ENCODE measurements around the gene ANAPC7. TPM values are rescaled to one million over a fixed set of nuclear protein-coding genes. Genes with fewer than 3 reads are reported as not detected.
A peak's percentile ranks its signal among the peaks of the same experiment; 100 is the strongest.

Gene ANAPC7
- total RNA-seq, 4 donors from 2014 or later, result 31.6 to 66.0 (median 50.7) TPM

- H3K4me1 ChIP-seq, result no peaks in the 10 kb centered on the region
- no peaks in the 10 kb centered on the region for H3K27me3 ChIP-seq
- no peak overlapping the region for H3K27ac ChIP-seq
- no peaks in the 10 kb centered on the region for H3K9me3 ChIP-seq
- H3K4me3 ChIP-seq, result no peak overlapping the region
- peaks cover 0 to 66% (median 6%) of the 10 kb centered on the region in 3 donors for H3K36me3 ChIP-seq
- DNase-seq, result no peak
- TF ChIP-seq CTCF (IDR thresholded peaks at IDR 0.05), result no peak
- no peak for TF ChIP-seq POLR2A (IDR thresholded peaks at IDR 0.05)
Observed at GRCh38 chr12:110349096-110349495, 54.4 kb downstream of the ANAPC7 start.

- peaks cover 0 to 71% (median 6%) of the 10 kb centered on the region in 3 donors for H3K36me3 ChIP-seq
Observed at GRCh38 chr12:110348431-110349059, 55.0 kb downstream of the ANAPC7 start.

GRCh38 chr12:110347767-110348166 lies 55.7 kb downstream of the ANAPC7 start:
- TF ChIP-seq CTCF (IDR thresholded peaks at IDR 0.05) (no peak), POLR2A (IDR thresholded peaks at IDR 0.05) (no peak)
- H3K4me1 ChIP-seq, result no peaks in the 10 kb centered on the region
- H3K4me3 ChIP-seq, result no peak overlapping the region
- peaks cover 4 to 79% (median 6%) of the 10 kb centered on the region in 3 donors for H3K36me3 ChIP-seq
- H3K9me3 ChIP-seq, result no peaks in the 10 kb centered on the region
- H3K27me3 ChIP-seq, result no peaks in the 10 kb centered on the region
- no peak overlapping the region for H3K27ac ChIP-seq
- peak in 1 of 3 donors; percentile 32 for DNase-seq

More at GRCh38 chr12:110348431-110349059, 55.0 kb downstream of the ANAPC7 start:
- no peak for TF ChIP-seq POLR2A (IDR thresholded peaks at IDR 0.05)
- Histone ChIP-seq H3K9me3 (no peaks in the 10 kb centered on the region), H3K4me3 (no peak overlapping the region), H3K4me1 (no peaks in the 10 kb centered on the region), H3K27ac (no peak overlapping the region), H3K27me3 (no peaks in the 10 kb centered on the region)
- DNase-seq, result peak in 1 of 3 donors; percentile 37

GRCh38 chr12:110345963-110346362 lies 57.5 kb downstream of the ANAPC7 start:
- Histone ChIP-seq H3K36me3 (peaks cover 5 to 97% (median 6%) of the 10 kb centered on the region in 3 donors), H3K4me3 (no peak overlapping the region), H3K27ac (peak overlapping the region in 1 of 4 donors; percentile 56), H3K27me3 (no peaks in the 10 kb centered on the region), H3K9me3 (no peaks in the 10 kb centered on the region), H3K4me1 (no peaks in the 10 kb centered on the region)
- DNase-seq, result peak in 1 of 3 donors; percentile 41
- no peak for TF ChIP-seq CTCF (IDR thresholded peaks at IDR 0.05)
- TF ChIP-seq POLR2A (IDR thresholded peaks at IDR 0.05), result no peak

- peaks cover 5 to 100% (median 6%) of the 10 kb centered on the region in 3 donors for H3K36me3 ChIP-seq
- H3K4me1 ChIP-seq, result no peaks in the 10 kb centered on the region
- DNase-seq, result peak in 1 of 3 donors; percentile 61
- no peaks in the 10 kb centered on the region for H3K9me3 ChIP-seq
- H3K27ac ChIP-seq, result peak overlapping the region in 1 of 4 donors; percentile 56
- H3K4me3 ChIP-seq, result no peak overlapping the region
- no peaks in the 10 kb centered on the region for H3K27me3 ChIP-seq
- TF ChIP-seq POLR2A (IDR thresholded peaks at IDR 0.05) (no peak), CTCF (IDR thresholded peaks at IDR 0.05) (no peak)
Observed at GRCh38 chr12:110345176-110345661, 58.3 kb downstream of the ANAPC7 start.

- Histone ChIP-seq H3K4me1 (no peaks in the 10 kb centered on the region), H3K27ac (peak overlapping the region in 1 of 4 donors; percentile 56), H3K27me3 (no peaks in the 10 kb centered on the region), H3K4me3 (no peak overlapping the region), H3K36me3 (peaks cover 5 to 100% (median 6%) of the 10 kb centered on the region in 3 donors), H3K9me3 (no peaks in the 10 kb centered on the region)
- peak in 1 of 3 donors; percentile 29 for DNase-seq
- TF ChIP-seq CTCF (IDR thresholded peaks at IDR 0.05) (no peak), POLR2A (IDR thresholded peaks at IDR 0.05) (no peak)
Observed at GRCh38 chr12:110344657-110345056, 58.9 kb downstream of the ANAPC7 start.
